Endometrial microvascular endothelial cells (primary cell): Measurements from ENCODE around the gene HRK. TPM values are rescaled to one million over a fixed set of nuclear protein-coding genes. Genes with fewer than 3 reads are reported as not detected.

ENCODE experiments used
- in situ Hi-C: cut with HindIII; loops from 2 replicates; pipeline ENCODE4 v1.10.0; 2017; ENCODE audit warnings: low sequenced_read_pairs, low pct_unique_long_range_greater_than_20kb; ENCODE audit errors: inconsistent ontology term
- total RNA-seq: library from RNA; depleted of rRNA; stranded (reverse); fragments of >200 nt; gene quantifications from one replicate; pipeline ENCODE4 v1.2.3, GENCODE V29; 2015; ENCODE audit errors: inconsistent ontology term

The HRK gene
- total RNA-seq, 1 donor from 2014 or later, result 0.09 TPM

- in situ Hi-C loops, result no loop called here
Observed at GRCh38 chr12:116878567-116879508, 2.4 kb downstream of the HRK start.

GRCh38 chr12:116876151-116876869 lies 4.9 kb downstream of the HRK start:
- in situ Hi-C loops, result no loop called here

GRCh38 chr12:116874324-116874995 lies 6.8 kb downstream of the HRK start:
- in situ Hi-C loops, result no loop called here

- in situ Hi-C loops, result no loop called here
Observed at GRCh38 chr12:116870306-116870705, 10.9 kb downstream of the HRK start.

GRCh38 chr12:116867523-116867922 lies 13.7 kb downstream of the HRK start:
- in situ Hi-C loops, result no loop called here

GRCh38 chr12:116864371-116865160 lies 16.7 kb downstream of the HRK start:
- in situ Hi-C loops, result no loop called here

- in situ Hi-C loops, result no loop called here
Observed at GRCh38 chr12:116863275-116863767, 17.9 kb downstream of the HRK start.

- in situ Hi-C loops, result no loop called here
Observed at GRCh38 chr12:116862167-116862566, 19.1 kb downstream of the HRK start.

- in situ Hi-C loops, result no loop called here
Observed at GRCh38 chr12:116861320-116861719, 19.9 kb downstream of the HRK start.

GRCh38 chr12:116860263-116860662 lies 21.0 kb downstream of the HRK start:
- in situ Hi-C loops, result no loop called here

- in situ Hi-C loops, result no loop called here
Observed at GRCh38 chr12:116859079-116859478, 22.2 kb downstream of the HRK start.

GRCh38 chr12:116856729-116857128 lies 24.5 kb downstream of the HRK start:
- in situ Hi-C loops, result no loop called here

- in situ Hi-C loops, result no loop called here
Observed at GRCh38 chr12:116855744-116856470, 25.3 kb downstream of the HRK start.

GRCh38 chr12:116853507-116853906 lies 27.7 kb downstream of the HRK start:
- in situ Hi-C loops, result no loop called here

- in situ Hi-C loops, result no loop called here
Observed at GRCh38 chr12:116852303-116852702, 28.9 kb downstream of the HRK start.

- in situ Hi-C loops, result no loop called here
Observed at GRCh38 chr12:116849216-116849615, 32.0 kb downstream of the HRK start.

- in situ Hi-C loops, result no loop called here
Observed at GRCh38 chr12:116843085-116843484, 38.2 kb downstream of the HRK start.

GRCh38 chr12:116839287-116839830 lies 41.9 kb downstream of the HRK start:
- in situ Hi-C loops, result no loop called here
